ENCODE results near the gene TUBE1.

- TF ChIP-seq BACH2 (CRISPR knock-in tag; IDR thresholded peaks at IDR 0.05; ENCODE audit: borderline replicate concordance) (no peak), RARB (CRISPR knock-in tag; IDR thresholded peaks at IDR 0.05) (no peak), CREB5 (CRISPR knock-in tag; IDR thresholded peaks at IDR 0.05; ENCODE audit: low read depth) (no peak), TCF4 (CRISPR knock-in tag; IDR thresholded peaks at IDR 0.05; ENCODE audit: borderline replicate concordance) (no peak; the same call in 1 of the 2 replicates), PATZ1 (CRISPR knock-in tag; IDR thresholded peaks at IDR 0.05; ENCODE audit: borderline replicate concordance) (no peak), OSR1 (CRISPR knock-in tag; IDR thresholded peaks at IDR 0.05) (no peak), SNAI2 (CRISPR knock-in tag; IDR thresholded peaks at IDR 0.05) (no peak), ZNF8 (CRISPR knock-in tag; IDR thresholded peaks at IDR 0.05) (no peak), ZC3H10 (CRISPR knock-in tag; IDR thresholded peaks at IDR 0.05) (no peak)
These were observed 59.2 kb downstream of the TUBE1 start for GRCh38 chr6:112027942-112028674.

Measured in SK-N-SH treated with all-trans-retinoic acid at 6 μM for 48 hours (cell line).